ENCODE results near the gene XYLT1. TPM values are rescaled to one million over a fixed set of nuclear protein-coding genes. Genes with fewer than 3 reads are reported as not detected.

The XYLT1 gene
- total and polyA plus RNA-seq, 2 of the 8 experiments (the other 6 are each of a cell fraction or from before 2014, with no cell fraction given), result 6.6 to 25.4 TPM

- no peak overlapping the region for H3K4me2 ChIP-seq (ENCODE audit: insufficient read depth in 1 of 2, low read depth in 2 of 2, low read length in 2 of 2)
- peaks cover 0 to 2% (median under 1%) of the 10 kb centered on the region in 4 experiments; a peak in 1 of 7 replicates for H3K4me1 ChIP-seq (replicated peaks in 1 of 4; ENCODE audit: control insufficient read depth in 3 of 4, insufficient read depth in 4 of 4, low read length in 3 of 4)
- no peak overlapping the region for H2AFZ ChIP-seq (ENCODE audit: low read length)
- H2BK15ac ChIP-seq (ENCODE audit: low read length), result no peak overlapping the region
- no peak overlapping the region for H4K91ac ChIP-seq (replicated peaks; ENCODE audit: insufficient read length, low read length)
- H3K9me3 ChIP-seq (ENCODE audit: insufficient read depth in 2 of 2, low read depth in 1 of 2, low read length in 1 of 2), result no peaks in the 10 kb centered on the region
- no peak overlapping the region for H2BK120ac ChIP-seq (replicated peaks; ENCODE audit: low read depth, low read length)
- no peak overlapping the region for H3K4me3 ChIP-seq (ENCODE audit: extremely low read depth in 1 of 4, insufficient read depth in 2 of 4, low read depth in 3 of 4, low read length in 4 of 4)
- no peaks in the 10 kb centered on the region; a peak in 1 of 7 replicates for H3K27me3 ChIP-seq (replicated peaks in 1 of 4; ENCODE audit: control insufficient read depth in 3 of 4, extremely low read depth in 1 of 4, insufficient read depth in 3 of 4, low read length in 3 of 4)
- H3K23me2 ChIP-seq (ENCODE audit: low read depth, low read length), result no peaks in the 10 kb centered on the region
- peaks cover 2 to 4% of the 10 kb centered on the region in 2 experiments for H4K20me1 ChIP-seq (replicated peaks in 1 of 2; ENCODE audit: control insufficient read depth in 1 of 2, insufficient read depth in 2 of 2, low read length in 2 of 2)
- no peaks in the 10 kb centered on the region for H3K79me2 ChIP-seq (ENCODE audit: control insufficient read depth in 1 of 2, insufficient read depth in 2 of 2, low read length in 2 of 2)
- no peak overlapping the region for H3K27ac ChIP-seq (ENCODE audit: low read depth, low read length)
- H3K23ac ChIP-seq (ENCODE audit: insufficient read length), result no peak overlapping the region
- no peak overlapping the region for H4K5ac ChIP-seq (ENCODE audit: insufficient read length, low read depth, low read length)
- H3K4ac ChIP-seq (replicated peaks; ENCODE audit: insufficient read length, low read depth, low read length), result no peak overlapping the region
- no peak for FAIRE-seq
- H2AK5ac ChIP-seq (ENCODE audit: low read depth, low read length), result no peak overlapping the region
- no peaks in the 10 kb centered on the region for H3K79me1 ChIP-seq (ENCODE audit: low read depth, low read length)
- 87 to 100% methylated on average over 1 to 8 of the region's 8 CpGs for WGBS, 2 experiments (ENCODE audit: extremely low coverage in 1 of 2, insufficient coverage in 1 of 2, insufficient read length in 1 of 2, insufficient replicate concordance in 2 of 2, low coverage in 1 of 2, low lambda C conversion rate in 2 of 2, missing lambda C conversion rate in 1 of 2)
- H3K36me3 ChIP-seq (ENCODE audit: control insufficient read depth in 2 of 4, insufficient read depth in 4 of 4, low read length in 3 of 4), result no peaks in the 10 kb centered on the region
- H2BK20ac ChIP-seq (ENCODE audit: low read length), result no peak overlapping the region
- H2BK5ac ChIP-seq (ENCODE audit: low read depth, low read length), result no peak overlapping the region
- ChIA-PET POLR2A (ENCODE audit: partially characterized antibody) (no interaction called here), CTCF (ENCODE audit: partially characterized antibody) (interaction anchor here (1.2 to 2.0 kb wide), 2 partner anchors 10 to 50 kb away, joined by 3 to 6 read pairs; no protein-coding TSS in a partner anchor)
- no peak for DNase-seq (ENCODE audit: low read depth in 1 of 2, low spot score in 2 of 2)
- H2BK12ac ChIP-seq (ENCODE audit: low read depth, low read length), result no peak overlapping the region
- no peak overlapping the region for H3K56ac ChIP-seq (replicated peaks; ENCODE audit: insufficient read length, low read depth, low read length)
- no peak overlapping the region for H3K14ac ChIP-seq (ENCODE audit: insufficient read length)
- no peak overlapping the region for H3K9ac ChIP-seq (replicated peaks in 1 of 4; ENCODE audit: extremely low read depth in 1 of 4, low read depth in 3 of 4, low read length in 3 of 4)
- no peak overlapping the region for H4K8ac ChIP-seq (ENCODE audit: extremely low read depth, insufficient read depth, low read length)
- H3K18ac ChIP-seq (ENCODE audit: extremely low read depth, low read length), result no peak overlapping the region
- TF ChIP-seq NANOG (IDR thresholded peaks at IDR 0.05; ENCODE audit: insufficient read depth, low read depth, low read length, poor library complexity, severe bottlenecking) (no peak), EZH2 (IDR thresholded peaks at IDR 0.05; ENCODE audit: low read depth, low read length, severe bottlenecking) (no peak), TEAD4 (IDR thresholded peaks at IDR 0.05; ENCODE audit: low read depth, low read length) (no peak), CTBP2 (IDR thresholded peaks at IDR 0.05; ENCODE audit: borderline replicate concordance, insufficient read depth, insufficient read length, low read length) (no peak), SP1 (IDR thresholded peaks at IDR 0.05; ENCODE audit: low read depth, low read length) (no peak), KDM5A (IDR thresholded peaks at IDR 0.05; ENCODE audit: low read length) (no peak)
Measured at GRCh38 chr16:17143546-17144419, 327.0 kb downstream of the XYLT1 start.

Measured in H1 (cell line).